ENCODE data around the gene TUBG2.

The TUBG2 gene

DNA sequence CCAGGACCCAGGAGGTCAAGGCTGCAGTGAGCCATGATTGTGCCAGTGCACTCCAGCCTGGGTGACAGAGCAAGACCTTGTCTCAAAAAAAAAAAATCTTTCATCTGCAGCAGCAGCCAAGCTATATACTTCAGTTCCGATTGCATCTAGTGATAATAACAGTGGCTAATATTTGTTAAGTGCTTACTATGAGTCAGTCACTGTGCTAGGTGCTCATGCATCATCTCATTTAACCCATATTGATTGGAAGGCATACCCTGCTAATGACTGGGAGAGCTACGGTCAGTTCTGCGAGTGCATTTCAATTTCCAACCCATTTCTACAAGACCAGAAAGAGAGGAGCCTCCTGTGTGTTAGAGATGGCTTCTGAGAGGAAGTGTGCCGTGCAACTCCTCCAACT lies 7.7 kb upstream of the TUBG2 start:
- TF ChIP-seq, protein P1, sequence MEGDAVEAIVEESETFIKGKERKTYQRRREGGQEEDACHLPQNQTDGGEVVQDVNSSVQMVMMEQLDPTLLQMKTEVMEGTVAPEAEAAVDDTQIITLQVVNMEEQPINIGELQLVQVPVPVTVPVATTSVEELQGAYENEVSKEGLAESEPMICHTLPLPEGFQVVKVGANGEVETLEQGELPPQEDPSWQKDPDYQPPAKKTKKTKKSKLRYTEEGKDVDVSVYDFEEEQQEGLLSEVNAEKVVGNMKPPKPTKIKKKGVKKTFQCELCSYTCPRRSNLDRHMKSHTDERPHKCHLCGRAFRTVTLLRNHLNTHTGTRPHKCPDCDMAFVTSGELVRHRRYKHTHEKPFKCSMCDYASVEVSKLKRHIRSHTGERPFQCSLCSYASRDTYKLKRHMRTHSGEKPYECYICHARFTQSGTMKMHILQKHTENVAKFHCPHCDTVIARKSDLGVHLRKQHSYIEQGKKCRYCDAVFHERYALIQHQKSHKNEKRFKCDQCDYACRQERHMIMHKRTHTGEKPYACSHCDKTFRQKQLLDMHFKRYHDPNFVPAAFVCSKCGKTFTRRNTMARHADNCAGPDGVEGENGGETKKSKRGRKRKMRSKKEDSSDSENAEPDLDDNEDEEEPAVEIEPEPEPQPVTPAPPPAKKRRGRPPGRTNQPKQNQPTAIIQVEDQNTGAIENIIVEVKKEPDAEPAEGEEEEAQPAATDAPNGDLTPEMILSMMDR (conservative IDR thresholded peaks at IDR 0.05; ENCODE audit: low read length), result no peak
- no peaks in the 10 kb centered on the region for H3F3A ChIP-seq (ENCODE audit: low read depth)
- H3K9me3 ChIP-seq (ENCODE audit: insufficient read depth, low read depth, low read length), result no peaks in the 10 kb centered on the region
- no peaks in the 10 kb centered on the region for H3K27me3 ChIP-seq (ENCODE audit: insufficient read depth, low read length, poor library complexity, severe bottlenecking)
- H3K9ac ChIP-seq (ENCODE audit: low read depth, low read length, poor library complexity, severe bottlenecking), result no peak overlapping the region
- H3K4me1 ChIP-seq (ENCODE audit: insufficient read depth, low read length, poor library complexity, severe bottlenecking), result peaks cover 4% of the 10 kb centered on the region
- no peaks in the 10 kb centered on the region for H3K36me3 ChIP-seq (ENCODE audit: insufficient read depth, low read length)
- no peak overlapping the region for H3K4me2 ChIP-seq (ENCODE audit: low read depth, low read length, poor library complexity, severe bottlenecking)
- H2AFZ ChIP-seq (ENCODE audit: low read length), result no peak overlapping the region
- H3K9me2 ChIP-seq (replicated peaks; ENCODE audit: low read depth, low read length), result no peaks in the 10 kb centered on the region
- H3K79me2 ChIP-seq (ENCODE audit: insufficient read depth, low read length), result no peaks in the 10 kb centered on the region
- no peak overlapping the region for H3K4me3 ChIP-seq (ENCODE audit: low read length, poor library complexity, severe bottlenecking)
- H4K20me1 ChIP-seq (ENCODE audit: insufficient read depth, low read length, poor library complexity, severe bottlenecking), result no peaks in the 10 kb centered on the region

DNA sequence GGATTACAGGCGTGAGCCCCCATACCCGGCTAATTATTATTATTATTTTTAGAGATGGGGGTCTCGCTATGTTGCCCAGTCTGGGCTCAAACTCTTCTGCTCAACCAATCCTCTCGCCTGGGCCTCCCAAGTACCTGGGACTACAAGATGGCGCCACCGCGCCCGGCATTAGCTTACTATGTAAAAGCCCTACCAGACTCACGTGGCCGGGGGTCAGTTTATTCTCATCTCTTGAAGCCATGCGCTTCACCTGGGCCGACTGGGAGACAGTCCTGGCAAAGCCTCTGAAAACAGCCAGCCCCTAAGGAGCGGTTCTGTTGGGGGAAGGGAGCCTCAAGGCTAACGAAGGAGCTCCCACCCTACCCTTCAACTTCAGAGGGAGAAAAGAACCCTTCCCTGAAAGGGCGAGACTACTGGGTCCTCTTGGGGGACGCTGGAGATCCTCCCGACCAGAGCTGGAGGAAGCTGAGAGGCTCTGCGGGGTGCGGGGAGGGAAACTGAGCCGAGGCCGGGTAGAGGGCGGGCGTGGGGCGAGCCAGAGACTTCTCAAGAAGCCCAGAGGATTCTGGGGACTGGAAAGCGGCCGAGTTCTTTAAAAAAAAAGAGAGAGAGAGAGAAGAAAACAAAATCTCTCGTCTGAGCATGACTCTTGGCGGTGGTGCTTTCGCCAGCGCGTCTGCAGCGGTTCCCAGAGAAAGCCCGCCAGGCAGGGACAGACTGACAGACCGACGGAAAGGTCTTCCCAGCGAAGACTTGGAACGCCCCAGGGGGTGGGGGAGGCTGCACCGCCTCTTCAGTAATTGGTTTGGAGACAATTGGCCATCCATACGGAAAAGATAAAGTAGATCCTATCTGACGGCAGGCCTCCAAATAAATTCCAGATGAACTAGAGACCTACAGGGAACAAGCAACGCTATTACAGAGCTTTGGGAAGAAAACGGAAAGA lies 5.6 kb upstream of the TUBG2 start:
- TF ChIP-seq EZH2phosphoT487 (IDR thresholded peaks at IDR 0.05; ENCODE audit: borderline replicate concordance), result no peak
- TF ChIP-seq, protein P1 (conservative IDR thresholded peaks at IDR 0.05; ENCODE audit: low read length), result no peak
- Histone ChIP-seq H3K9ac (ENCODE audit: low read depth, low read length, poor library complexity, severe bottlenecking) (no peak overlapping the region), H3K9me2 (replicated peaks; ENCODE audit: low read depth, low read length) (no peaks in the 10 kb centered on the region), H3F3A (ENCODE audit: low read depth) (no peaks in the 10 kb centered on the region), H3K9me3 (ENCODE audit: insufficient read depth, low read depth, low read length) (no peaks in the 10 kb centered on the region), H4K20me1 (ENCODE audit: insufficient read depth, low read length, poor library complexity, severe bottlenecking) (no peaks in the 10 kb centered on the region), H2AFZ (ENCODE audit: low read length) (no peak overlapping the region), H3K79me2 (ENCODE audit: insufficient read depth, low read length) (no peaks in the 10 kb centered on the region), H3K36me3 (ENCODE audit: insufficient read depth, low read length) (no peaks in the 10 kb centered on the region), H3K4me2 (ENCODE audit: low read depth, low read length, poor library complexity, severe bottlenecking) (no peak overlapping the region), H3K27me3 (ENCODE audit: insufficient read depth, low read length, poor library complexity, severe bottlenecking) (no peaks in the 10 kb centered on the region), H3K4me3 (ENCODE audit: low read length, poor library complexity, severe bottlenecking) (no peak overlapping the region), H3K4me1 (ENCODE audit: insufficient read depth, low read length, poor library complexity, severe bottlenecking) (no peaks in the 10 kb centered on the region)

DNA sequence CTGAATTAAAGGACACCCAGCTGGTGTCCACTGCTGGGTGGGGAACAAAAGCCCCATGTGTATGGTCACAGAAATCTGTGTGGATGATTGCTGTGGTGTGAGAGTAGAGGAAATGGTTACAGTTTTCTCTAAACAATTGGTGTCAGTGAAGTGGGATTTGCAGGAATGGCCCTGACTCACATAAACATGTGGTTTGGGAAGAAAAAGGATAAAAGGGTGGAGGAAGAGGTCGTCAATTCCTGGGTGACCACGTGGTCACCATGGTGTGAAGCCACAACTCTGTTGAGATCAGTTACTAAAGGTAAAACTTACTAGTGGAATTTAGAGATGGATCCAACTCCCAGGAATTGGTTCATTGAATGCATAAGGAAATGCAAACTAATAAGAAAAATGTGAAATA lies 3.6 kb upstream of the TUBG2 start:
- peaks cover 12% of the 10 kb centered on the region for H3K4me1 ChIP-seq (ENCODE audit: insufficient read depth, low read length, poor library complexity, severe bottlenecking)
- H3K9me2 ChIP-seq (replicated peaks; ENCODE audit: low read depth, low read length), result no peaks in the 10 kb centered on the region
- H3K4me2 ChIP-seq (ENCODE audit: low read depth, low read length, poor library complexity, severe bottlenecking), result no peak overlapping the region
- no peaks in the 10 kb centered on the region for H3K9me3 ChIP-seq (ENCODE audit: insufficient read depth, low read depth, low read length)
- H3K27me3 ChIP-seq (ENCODE audit: insufficient read depth, low read length, poor library complexity, severe bottlenecking), result no peaks in the 10 kb centered on the region
- H3K36me3 ChIP-seq (ENCODE audit: insufficient read depth, low read length), result no peaks in the 10 kb centered on the region
- H3F3A ChIP-seq (ENCODE audit: low read depth), result no peaks in the 10 kb centered on the region
- no peak overlapping the region for H2AFZ ChIP-seq (ENCODE audit: low read length)
- H3K79me2 ChIP-seq (ENCODE audit: insufficient read depth, low read length), result peaks cover 3% of the 10 kb centered on the region; the same call in 1 of the 2 replicates
- no peaks in the 10 kb centered on the region for H4K20me1 ChIP-seq (ENCODE audit: insufficient read depth, low read length, poor library complexity, severe bottlenecking)
- TF ChIP-seq, protein P1 (conservative IDR thresholded peaks at IDR 0.05; ENCODE audit: low read length), result no peak
- no peak for TF ChIP-seq EZH2phosphoT487 (IDR thresholded peaks at IDR 0.05; ENCODE audit: borderline replicate concordance)
- H3K4me3 ChIP-seq (ENCODE audit: low read length, poor library complexity, severe bottlenecking), result no peak overlapping the region
- H3K9ac ChIP-seq (ENCODE audit: low read depth, low read length, poor library complexity, severe bottlenecking), result no peak overlapping the region

All from Loucy (cell line).